Heart left ventricle (tissue), 13 donors: ENCODE results near the gene PRKCA.

Experiments
- POLR2A ChIP-seq, 2 donors: fragments of 450-650 bp; IDR thresholded peaks; one replicate each; pipeline ENCODE4 v1.6.1; 2017; ENCODE audit warnings: antibody characterized with exemption in 2 of 2, mild to moderate bottlenecking in 2 of 2, moderate library complexity in 2 of 2
- TF ChIP-seq, protein P1 (sequence below), 12 donors: fragments of 200-600 bp; sonication (generic) in 4 of 12; IDR thresholded peaks; one replicate each; pipeline versions ENCODE4 v1.5.0 to v1.8.0; 2018 to 2022; ENCODE audit warnings: antibody characterized with exemption in 12 of 12, mild to moderate bottlenecking in 5 of 12
- donor health status: ischemic (EF 13 %, LVEDD 7.1; RV severe dilation, severe dysfunction).
- donor health status: DM: no; HTN: yes; CAD: no.
- donor health status: DM: no; HTN: no; CAD: no.
- donor health status: ischemic (EF 25% LVEDD 6.9; RV normal size, moderate dysfunction).
- donor health status: ischemic (EF 25% LVEDD 5.7; RV mildly dilated, moderate dysfunction).
- donor health status: ischemic (EF 35%, LVEDD 5.7; RV mildly dilated, moderate dysfunction).
- donor health status: nonischemic (EF 11% LVEDD 7.7; RV severe dilation, severe dysfunction).
- donor health status: DM: yes; HTN: yes; CAD: no.
- donor health status: PGD.
- donor health status: ischemic (EF 29% LVEDD 5.4; RV normal size, mild dysfunction).
- donor health status: nonischemic (EF 23%, LVEDD 6.1; RV moderate dilation, normal function).

DNA sequence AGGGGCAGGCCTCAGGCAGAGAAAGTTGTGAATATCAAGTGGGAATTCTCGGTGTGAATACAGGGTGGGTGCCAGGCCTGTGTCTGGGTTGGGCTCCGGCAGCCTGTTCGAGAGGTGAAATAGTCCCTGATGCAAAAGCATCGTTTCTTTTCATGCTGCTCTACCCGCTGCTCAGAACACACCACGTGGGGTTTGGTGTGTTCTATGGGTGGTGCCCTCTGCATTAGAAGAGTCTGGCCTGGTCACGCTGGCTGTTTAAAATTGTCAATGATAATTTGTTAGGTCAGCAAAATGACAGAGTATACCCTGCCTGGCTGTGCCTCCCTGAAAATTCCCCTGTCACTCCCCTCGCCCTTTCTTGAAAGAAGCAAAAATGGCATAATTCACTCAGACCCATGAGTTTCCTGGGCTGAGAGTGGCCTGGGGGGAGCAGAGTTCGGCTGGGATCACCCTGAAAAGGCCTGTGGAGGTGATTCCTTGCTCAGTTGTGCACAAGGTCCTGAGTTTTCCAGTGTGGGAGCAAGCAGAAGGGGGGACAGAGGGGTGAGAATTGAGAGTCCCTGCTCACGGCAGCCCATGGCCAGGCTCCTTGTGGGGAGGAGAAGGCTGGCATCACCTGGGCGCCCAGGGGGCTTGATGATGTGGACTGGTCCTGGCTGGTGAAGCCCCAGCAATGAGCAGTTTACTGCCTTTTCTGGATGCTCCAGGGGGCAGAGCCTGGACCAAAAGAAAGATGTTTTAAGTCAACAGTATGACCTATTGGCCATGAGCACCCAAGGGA lies 535.7 kb downstream of the PRKCA start:
- TF ChIP-seq, protein P1, sequence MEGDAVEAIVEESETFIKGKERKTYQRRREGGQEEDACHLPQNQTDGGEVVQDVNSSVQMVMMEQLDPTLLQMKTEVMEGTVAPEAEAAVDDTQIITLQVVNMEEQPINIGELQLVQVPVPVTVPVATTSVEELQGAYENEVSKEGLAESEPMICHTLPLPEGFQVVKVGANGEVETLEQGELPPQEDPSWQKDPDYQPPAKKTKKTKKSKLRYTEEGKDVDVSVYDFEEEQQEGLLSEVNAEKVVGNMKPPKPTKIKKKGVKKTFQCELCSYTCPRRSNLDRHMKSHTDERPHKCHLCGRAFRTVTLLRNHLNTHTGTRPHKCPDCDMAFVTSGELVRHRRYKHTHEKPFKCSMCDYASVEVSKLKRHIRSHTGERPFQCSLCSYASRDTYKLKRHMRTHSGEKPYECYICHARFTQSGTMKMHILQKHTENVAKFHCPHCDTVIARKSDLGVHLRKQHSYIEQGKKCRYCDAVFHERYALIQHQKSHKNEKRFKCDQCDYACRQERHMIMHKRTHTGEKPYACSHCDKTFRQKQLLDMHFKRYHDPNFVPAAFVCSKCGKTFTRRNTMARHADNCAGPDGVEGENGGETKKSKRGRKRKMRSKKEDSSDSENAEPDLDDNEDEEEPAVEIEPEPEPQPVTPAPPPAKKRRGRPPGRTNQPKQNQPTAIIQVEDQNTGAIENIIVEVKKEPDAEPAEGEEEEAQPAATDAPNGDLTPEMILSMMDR (IDR thresholded peaks at IDR 0.05), result no peak
- no peak for TF ChIP-seq POLR2A (IDR thresholded peaks at IDR 0.05)
